K562 (cell line): ENCODE data around the gene TNFSF9. TPM values are rescaled to one million over a fixed set of nuclear protein-coding genes. Genes with fewer than 3 reads are reported as not detected.
A peak's percentile ranks its signal among the peaks of the same experiment; 100 is the strongest.

Experiments
- ATF1 ChIP-seq, 2 experiments: fragments of 450-650 bp in 1 of 2; IDR thresholded peaks; 2 replicates each; pipeline ENCODE4 v1.6.1; 2016; ENCODE audit warnings: missing compliant biosample characterization in 1 of 2, missing genetic modification characterization in 1 of 2
- COPS2 ChIP-seq: fragments of 450-650 bp; conservative IDR thresholded peaks from 2 replicates; pipeline ENCODE4 v1.6.1; 2016; ENCODE audit warnings: mild to moderate bottlenecking, moderate library complexity
- FOXK1 ChIP-seq: sonication (generic); formaldehyde crosslinking; IDR thresholded peaks from 2 replicates; pipeline ENCODE4 v1.8.0; 2022; ENCODE audit warnings: missing genetic modification reagents, mild to moderate bottlenecking, borderline replicate concordance
- GATAD2A ChIP-seq: fragments of 450-650 bp; IDR thresholded peaks from 2 replicates; pipeline ENCODE4 v1.6.1; 2017
- GTF3C2 ChIP-seq: IDR thresholded peaks from 3 replicates; pipeline ENCODE4 v1.6.1; 2011; ENCODE audit warnings: borderline replicate concordance, mild to moderate bottlenecking, moderate library complexity; ENCODE audit not compliant: insufficient read length; ENCODE audit errors: extremely low read depth
- HBP1 ChIP-seq: fragments of 450-650 bp; formaldehyde crosslinking; IDR thresholded peaks from 2 replicates; pipeline ENCODE4 v1.4.0; 2022; ENCODE audit warnings: missing genetic modification characterization
- HDAC2 ChIP-seq: fragments of 450-650 bp; IDR thresholded peaks from 2 replicates; pipeline ENCODE4 v1.6.1; 2016; ENCODE audit warnings: mild to moderate bottlenecking
- KLF13 ChIP-seq: fragments of 450-650 bp; IDR thresholded peaks from 2 replicates; pipeline ENCODE4 v1.6.1; 2016; ENCODE audit warnings: missing genetic modification characterization, low read depth, mild to moderate bottlenecking, missing compliant biosample characterization, moderate library complexity, borderline replicate concordance
- LCOR ChIP-seq: sonication (generic); formaldehyde crosslinking; IDR thresholded peaks from 2 replicates; pipeline ENCODE4 v1.8.0; 2022; ENCODE audit warnings: mild to moderate bottlenecking, missing genetic modification reagents
- TAL1 ChIP-seq: fragments of 450-650 bp; IDR thresholded peaks from 2 replicates; pipeline ENCODE4 v1.6.1; 2016; ENCODE audit warnings: mild to moderate bottlenecking
- TRIM25 ChIP-seq: fragments of 450-650 bp; IDR thresholded peaks from 2 replicates; pipeline ENCODE4 v1.7.0; 2016; ENCODE audit warnings: borderline replicate concordance
- ZNF184 ChIP-seq: sonication (generic); formaldehyde crosslinking; IDR thresholded peaks from 2 replicates; pipeline ENCODE4 v1.5.0; 2020; ENCODE audit warnings: missing genetic modification reagents
- ZNF280A ChIP-seq: fragments of 450-650 bp; IDR thresholded peaks from 2 replicates; pipeline ENCODE4 v1.6.1; 2018; ENCODE audit warnings: mild to moderate bottlenecking, low read depth; ENCODE audit not compliant: partially characterized antibody
- ZNF282 ChIP-seq: sonication (generic); formaldehyde crosslinking; IDR thresholded peaks from 2 replicates; pipeline ENCODE4 v1.8.1; 2023; ENCODE audit warnings: missing genetic modification reagents
- polyA plus RNA-seq, 8 experiments: library from polyadenylated mRNA; depleted of rRNA in 4 of 8; stranded (reverse) in 5 of 8; unstranded in 3 of 8; fragments of >200 nt; fragmentation: Nextera tagmentation in 2 of 8; fragmentation: Illumina TruSeq in 1 of 8; extraction: Ambion mirVana in 2 of 8; extraction: Trizol in 1 of 8; gene quantifications; 2 replicates each; pipeline versions ENCODE4 v1.2.1 to v1.2.3, GENCODE V29; 2011 to 2014; ENCODE audit warnings: inconsistent platforms in 1 of 8, missing spikeins in 1 of 8
- total RNA-seq, 7 experiments: library from RNA; depleted of rRNA in 6 of 7; stranded (reverse); fragments of >200 nt in 6 of 7; fragmentation: Illumina TruSeq in 2 of 7; extraction: Trizol in 2 of 7; gene quantifications; 2 replicates each; pipeline versions ENCODE4 v1.2.1 to v1.2.3, GENCODE V29; 2011 to 2021; ENCODE audit warnings: low replicate concordance in 1 of 7
- TF ChIP-seq, protein P1 (sequence below): fragments of 250-450 bp; sonication (Bioruptor Pico); IDR thresholded peaks from 2 replicates; pipeline ENCODE4 v1.4.0; 2020; ENCODE audit warnings: borderline replicate concordance

TNFSF9 gene
- total and polyA plus RNA-seq, 9 of the 15 experiments (the other 6 are each of a cell fraction or from before 2014, with no cell fraction given), result 1.4 to 17.9 (median 6.5) TPM

DNA sequence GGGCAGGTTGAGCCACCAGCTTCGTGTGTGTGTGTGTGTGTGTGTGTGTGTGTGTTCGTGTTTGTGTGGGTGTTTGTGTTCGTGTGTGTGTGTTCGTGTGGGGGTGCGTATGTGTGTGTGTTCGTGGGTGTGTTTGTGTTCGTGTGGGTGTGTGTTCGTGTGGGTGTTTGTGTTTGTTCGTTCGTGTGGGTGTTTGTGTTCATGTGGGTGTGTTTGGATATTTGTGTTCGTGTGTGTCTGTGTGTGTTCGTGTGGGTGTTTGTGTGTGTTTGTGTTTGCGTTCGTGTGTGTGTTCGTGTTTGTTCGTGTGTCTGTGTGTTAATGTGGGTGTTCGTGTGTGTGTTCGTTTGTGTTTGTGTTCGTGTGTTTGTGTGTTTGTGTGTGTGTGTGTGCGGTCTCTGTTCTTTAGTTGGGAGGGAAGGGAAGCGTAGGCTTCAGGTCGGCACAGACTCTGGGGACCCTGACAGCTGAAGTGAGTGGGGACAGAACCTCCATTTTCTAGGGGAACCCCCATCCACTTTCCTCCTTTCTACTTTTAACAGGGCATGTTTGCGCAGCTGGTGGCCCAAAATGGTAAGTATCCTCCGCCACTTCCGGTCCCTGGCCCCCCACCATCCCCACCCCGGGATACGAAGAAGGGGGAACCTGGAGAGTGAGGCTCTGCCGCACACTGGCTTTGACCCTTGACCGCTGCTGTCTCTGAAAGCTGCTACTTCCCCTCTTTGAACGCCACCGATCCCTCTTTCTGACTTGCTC, 1.6 kb downstream of the TNFSF9 start (continued):
- peak; percentile 96 for TF ChIP-seq HBP1 (CRISPR knock-in tag)
- 0 out of 2 replicates have a peak, but pooled peaks have one; percentile 28 for TF ChIP-seq LCOR (CRISPR knock-in tag)
- TF ChIP-seq, protein P1, sequence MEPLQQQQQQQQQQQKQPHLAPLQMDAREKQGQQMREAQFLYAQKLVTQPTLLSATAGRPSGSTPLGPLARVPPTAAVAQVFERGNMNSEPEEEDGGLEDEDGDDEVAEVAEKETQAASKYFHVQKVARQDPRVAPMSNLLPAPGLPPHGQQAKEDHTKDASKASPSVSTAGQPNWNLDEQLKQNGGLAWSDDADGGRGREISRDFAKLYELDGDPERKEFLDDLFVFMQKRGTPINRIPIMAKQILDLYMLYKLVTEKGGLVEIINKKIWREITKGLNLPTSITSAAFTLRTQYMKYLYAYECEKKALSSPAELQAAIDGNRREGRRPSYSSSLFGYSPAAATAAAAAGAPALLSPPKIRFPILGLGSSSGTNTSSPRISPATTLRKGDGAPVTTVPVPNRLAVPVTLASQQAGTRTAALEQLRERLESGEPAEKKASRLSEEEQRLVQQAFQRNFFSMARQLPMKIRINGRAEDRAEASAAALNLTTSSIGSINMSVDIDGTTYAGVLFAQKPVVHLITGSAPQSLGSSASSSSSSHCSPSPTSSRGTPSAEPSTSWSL (CRISPR knock-in tag), result no peak
- TF ChIP-seq ZNF280A, result peak; percentile 65
- TF ChIP-seq KLF13 (tag), result no peak
- TF ChIP-seq TRIM25, result peak; percentile 98
- no peak for TF ChIP-seq ATF1 (CRISPR knock-in tag; IDR thresholded peaks at IDR 0.05)
- TF ChIP-seq ATF1 (tag; IDR thresholded peaks at IDR 0.05), result no peak
- 0 out of 2 replicates have a peak, but pooled peaks have one; percentile 52 for TF ChIP-seq FOXK1
- TF ChIP-seq ZNF184 (CRISPR knock-in tag), result no peak
- TF ChIP-seq TAL1, result no peak; the same call in 1 of the 2 replicates
- no peak for TF ChIP-seq HDAC2
- peak; percentile 66 for TF ChIP-seq GATAD2A
- no peak for TF ChIP-seq COPS2
- no peak for TF ChIP-seq ZNF282 (CRISPR knock-in tag)
- no peak for TF ChIP-seq GTF3C2
